Measurements from ENCODE around the gene TOX4. TPM values are rescaled to one million over a fixed set of nuclear protein-coding genes. Genes with fewer than 3 reads are reported as not detected.

TOX4 gene
- total RNA-seq, 1 donor from 2014 or later, result 63.0 TPM

DNA sequence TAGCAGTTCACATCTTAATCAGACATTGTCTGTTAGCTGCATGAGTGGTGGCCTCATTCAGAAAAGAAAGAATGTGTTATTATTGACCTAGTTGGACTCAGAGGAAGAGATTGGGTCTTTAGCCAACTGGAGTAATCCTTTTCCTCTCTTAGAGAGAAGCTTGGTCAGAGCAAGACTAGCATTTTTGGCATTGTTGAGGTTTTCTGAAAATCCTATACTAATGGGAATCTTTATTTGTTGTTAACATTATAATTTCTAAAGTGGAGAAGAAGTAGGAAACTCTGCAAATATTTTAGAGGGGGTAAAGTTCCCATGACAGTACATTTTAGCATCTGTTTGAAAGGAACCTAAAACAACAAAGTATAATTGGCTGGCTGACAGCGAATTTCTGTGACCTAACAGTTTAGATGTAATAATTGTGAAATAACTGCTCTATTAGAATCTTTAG is 9.7 kb downstream of the TOX4 start:
- H3K27ac Mint-ChIP-seq (ENCODE audit: unreplicated experiment), result no peak overlapping the region
- H3K4me1 Mint-ChIP-seq (ENCODE audit: low read depth, unreplicated experiment), result no peaks in the 10 kb centered on the region
- no peaks in the 10 kb centered on the region for H3K27me3 Mint-ChIP-seq (ENCODE audit: unreplicated experiment)
- TF ChIP-seq, protein P1, sequence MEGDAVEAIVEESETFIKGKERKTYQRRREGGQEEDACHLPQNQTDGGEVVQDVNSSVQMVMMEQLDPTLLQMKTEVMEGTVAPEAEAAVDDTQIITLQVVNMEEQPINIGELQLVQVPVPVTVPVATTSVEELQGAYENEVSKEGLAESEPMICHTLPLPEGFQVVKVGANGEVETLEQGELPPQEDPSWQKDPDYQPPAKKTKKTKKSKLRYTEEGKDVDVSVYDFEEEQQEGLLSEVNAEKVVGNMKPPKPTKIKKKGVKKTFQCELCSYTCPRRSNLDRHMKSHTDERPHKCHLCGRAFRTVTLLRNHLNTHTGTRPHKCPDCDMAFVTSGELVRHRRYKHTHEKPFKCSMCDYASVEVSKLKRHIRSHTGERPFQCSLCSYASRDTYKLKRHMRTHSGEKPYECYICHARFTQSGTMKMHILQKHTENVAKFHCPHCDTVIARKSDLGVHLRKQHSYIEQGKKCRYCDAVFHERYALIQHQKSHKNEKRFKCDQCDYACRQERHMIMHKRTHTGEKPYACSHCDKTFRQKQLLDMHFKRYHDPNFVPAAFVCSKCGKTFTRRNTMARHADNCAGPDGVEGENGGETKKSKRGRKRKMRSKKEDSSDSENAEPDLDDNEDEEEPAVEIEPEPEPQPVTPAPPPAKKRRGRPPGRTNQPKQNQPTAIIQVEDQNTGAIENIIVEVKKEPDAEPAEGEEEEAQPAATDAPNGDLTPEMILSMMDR (IDR thresholded peaks at IDR 0.05; ENCODE audit: partially characterized antibody, unreplicated experiment), result no peak
- no peak for DNase-seq
- H3K36me3 Mint-ChIP-seq (ENCODE audit: unreplicated experiment), result no peaks in the 10 kb centered on the region
- no peaks in the 10 kb centered on the region for H3K9me3 Mint-ChIP-seq (ENCODE audit: unreplicated experiment)
- H3K4me3 Mint-ChIP-seq (ENCODE audit: unreplicated experiment), result no peak overlapping the region

DNA sequence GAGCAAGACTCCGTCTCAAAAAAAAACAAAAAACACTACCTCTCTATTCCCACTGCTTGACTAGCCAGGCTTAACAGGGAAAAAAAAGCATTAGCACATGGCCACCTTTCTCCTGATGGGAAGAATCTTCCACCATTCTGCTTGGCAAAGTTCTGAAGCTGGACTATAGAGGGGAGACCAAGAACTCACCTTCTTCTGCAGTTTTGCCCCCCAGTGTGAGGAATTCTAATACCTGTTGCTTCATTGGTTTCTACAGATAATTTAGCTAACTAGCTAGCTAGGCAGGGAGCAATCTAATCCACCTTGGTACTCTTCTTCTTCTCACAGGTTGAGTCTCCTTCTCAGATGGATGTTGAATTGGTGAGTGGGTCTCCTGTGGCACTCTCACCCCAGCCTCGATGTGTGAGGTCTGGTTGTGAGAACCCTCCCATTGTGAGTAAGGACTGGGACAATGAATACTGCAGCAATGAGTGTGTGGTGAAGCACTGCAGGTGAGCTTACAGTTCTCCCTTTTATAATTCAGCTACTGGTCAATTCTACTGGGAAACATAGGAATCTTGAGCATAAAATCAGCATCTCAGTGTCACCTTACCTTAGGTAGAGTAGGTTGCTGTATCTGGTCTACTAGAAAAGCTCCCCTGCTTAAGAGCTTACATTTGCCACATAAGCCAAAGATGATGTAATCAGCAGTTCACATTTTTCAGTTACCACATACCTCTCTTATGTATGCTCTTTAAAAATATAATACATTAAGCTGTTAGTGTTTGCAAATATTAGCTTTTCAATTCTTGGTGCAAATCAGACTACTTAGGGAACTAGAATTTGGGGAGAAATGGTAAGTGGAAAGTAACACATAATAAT is 18.1 kb downstream of the TOX4 start:
- H3K9me3 Mint-ChIP-seq (ENCODE audit: unreplicated experiment), result no peaks in the 10 kb centered on the region
- no peaks in the 10 kb centered on the region for H3K4me1 Mint-ChIP-seq (ENCODE audit: low read depth, unreplicated experiment)
- no peak for DNase-seq
- H3K27ac Mint-ChIP-seq (ENCODE audit: unreplicated experiment), result no peak overlapping the region
- no peak overlapping the region for H3K4me3 Mint-ChIP-seq (ENCODE audit: unreplicated experiment)
- no peaks in the 10 kb centered on the region for H3K36me3 Mint-ChIP-seq (ENCODE audit: unreplicated experiment)
- H3K27me3 Mint-ChIP-seq (ENCODE audit: unreplicated experiment), result no peaks in the 10 kb centered on the region
- TF ChIP-seq, protein P1 (IDR thresholded peaks at IDR 0.05; ENCODE audit: partially characterized antibody, unreplicated experiment), result no peak

DNA sequence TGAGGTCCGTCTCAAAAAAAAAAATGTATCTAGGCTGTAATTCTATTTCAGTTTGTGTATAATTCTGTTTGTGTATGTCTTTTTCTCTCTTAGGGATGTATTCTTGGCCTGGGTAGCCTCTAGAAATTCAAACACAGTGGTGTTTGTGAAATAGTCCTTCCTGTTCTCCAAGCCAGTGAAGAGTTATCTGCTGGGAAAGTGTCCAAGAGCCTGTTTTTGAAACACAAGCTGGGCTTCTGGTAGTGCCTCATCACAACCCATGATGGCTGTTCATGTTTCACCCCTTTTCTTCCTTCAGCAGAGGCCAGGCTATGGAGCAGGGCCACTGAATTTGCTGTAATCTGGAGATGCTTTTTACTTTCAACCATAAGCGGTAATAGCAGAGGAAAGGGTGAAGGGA is 19.5 kb downstream of the TOX4 start:
- DNase-seq, result no peak
- TF ChIP-seq, protein P1 (IDR thresholded peaks at IDR 0.05; ENCODE audit: partially characterized antibody, unreplicated experiment), result no peak
- no peaks in the 10 kb centered on the region for H3K36me3 Mint-ChIP-seq (ENCODE audit: unreplicated experiment)
- H3K27ac Mint-ChIP-seq (ENCODE audit: unreplicated experiment), result no peak overlapping the region
- no peak overlapping the region for H3K4me3 Mint-ChIP-seq (ENCODE audit: unreplicated experiment)
- no peaks in the 10 kb centered on the region for H3K9me3 Mint-ChIP-seq (ENCODE audit: unreplicated experiment)
- no peaks in the 10 kb centered on the region for H3K27me3 Mint-ChIP-seq (ENCODE audit: unreplicated experiment)
- H3K4me1 Mint-ChIP-seq (ENCODE audit: low read depth, unreplicated experiment), result no peaks in the 10 kb centered on the region

DNA sequence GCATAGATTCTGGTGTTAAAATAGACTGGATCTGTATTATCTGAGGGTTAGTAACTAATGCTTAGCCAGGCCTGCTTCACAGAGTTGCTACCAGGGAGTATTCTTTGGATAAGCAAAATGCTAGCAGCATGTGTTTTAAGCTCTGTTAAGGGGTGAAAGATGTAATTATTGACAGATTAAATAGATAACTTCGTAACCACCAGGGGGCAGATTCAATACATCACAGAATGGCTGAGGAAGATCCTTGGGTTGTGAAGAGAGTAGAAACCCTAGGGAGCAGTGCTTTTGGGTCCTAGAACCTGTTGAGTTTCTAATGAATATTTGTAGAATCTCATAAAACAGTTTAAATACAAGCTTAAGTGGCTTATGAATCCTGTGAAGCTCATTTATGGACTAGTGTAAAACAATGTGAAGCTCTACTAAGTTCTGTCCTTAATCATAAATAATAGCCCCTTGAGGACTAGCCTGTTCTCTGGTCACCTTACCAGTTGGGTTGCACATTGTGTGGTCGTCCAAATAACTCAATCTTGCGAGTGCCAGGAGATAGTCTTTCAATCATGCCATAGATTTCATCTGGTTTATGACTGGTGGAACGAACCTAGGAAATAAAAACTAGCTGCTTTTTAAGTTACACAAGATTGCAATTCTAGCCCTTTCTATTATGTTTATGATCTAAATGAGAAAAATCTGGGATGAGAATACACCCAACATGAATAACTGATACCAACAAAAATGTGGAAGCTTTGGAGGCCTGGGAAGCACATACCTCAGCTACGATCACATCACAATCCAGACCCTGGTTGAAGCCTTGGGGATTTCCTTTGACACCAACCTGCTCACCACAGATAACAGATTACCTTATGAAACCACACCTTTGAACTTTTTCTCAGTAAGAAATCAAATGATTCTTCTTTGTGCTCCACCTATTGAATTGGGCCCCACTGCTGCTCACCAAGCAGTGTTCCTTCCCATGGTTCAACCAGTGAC is 21.8 kb downstream of the TOX4 start:
- DNase-seq, result no peak
- no peak overlapping the region for H3K4me3 Mint-ChIP-seq (ENCODE audit: unreplicated experiment)
- H3K27me3 Mint-ChIP-seq (ENCODE audit: unreplicated experiment), result no peaks in the 10 kb centered on the region
- H3K4me1 Mint-ChIP-seq (ENCODE audit: low read depth, unreplicated experiment), result no peaks in the 10 kb centered on the region
- H3K27ac Mint-ChIP-seq (ENCODE audit: unreplicated experiment), result no peak overlapping the region
- H3K36me3 Mint-ChIP-seq (ENCODE audit: unreplicated experiment), result no peaks in the 10 kb centered on the region
- H3K9me3 Mint-ChIP-seq (ENCODE audit: unreplicated experiment), result no peaks in the 10 kb centered on the region
- TF ChIP-seq, protein P1 (IDR thresholded peaks at IDR 0.05; ENCODE audit: partially characterized antibody, unreplicated experiment), result peak; percentile 82

Measured in glutamatergic neuron (in vitro differentiated cells).